GM13977 (cell line): ENCODE measurements around the gene FCGR3A.
"Not testable (repeated sequence)": the region's sequence is repeated elsewhere in the genome, so short reads cannot be mapped to it uniquely, and the experiment has no call there.

Source experiments
- DNase-seq: peaks from one replicate; pipeline ENCODE4 v3.0.0; 2012; ENCODE audit warnings: low spot score
- CTCF ChIP-seq: IDR thresholded peaks from 2 replicates; pipeline ENCODE4 v1.5.1; 2012; ENCODE audit warnings: mild to moderate bottlenecking, control low read depth; ENCODE audit not compliant: insufficient read depth; ENCODE audit errors: extremely low read depth, missing control alignments
- in situ Hi-C: fragments of 300-500 bp; cut with MboI; formaldehyde crosslinking; loops from one replicate; pipeline ENCODE4 v1.12.0; 2022; ENCODE audit warnings: low sequenced_read_pairs, low pct_unique_long_range_greater_than_20kb, mixed read lengths, inconsistent platforms; ENCODE audit not compliant: unreplicated experiment

The FCGR3A gene

GRCh38 chr1:161523817-161524741, 25.5 kb downstream of the FCGR3A start, which contains the start of gene HSPA6:
HSPA6 (plus strand) TSS chr1:161524540; CDS start chr1:161524659, 119 bp downstream.
- in situ Hi-C loops: not testable (repeated sequence)
- peak; percentile 76 for DNase-seq

- in situ Hi-C loops, DNase-seq: not testable (repeated sequence)
Measured at GRCh38 chr1:161523041-161523816, 26.4 kb downstream of the FCGR3A start.

- DNase-seq, in situ Hi-C loops: not testable (repeated sequence)
Measured at GRCh38 chr1:161513953-161514352, 35.7 kb downstream of the FCGR3A start.

GRCh38 chr1:161513448-161513780, 36.2 kb downstream of the FCGR3A start:
- DNase-seq, in situ Hi-C loops: not testable (repeated sequence)

GRCh38 chr1:161512636-161513447, 36.8 kb downstream of the FCGR3A start:
- DNase-seq, in situ Hi-C loops: not testable (repeated sequence)

DNA sequence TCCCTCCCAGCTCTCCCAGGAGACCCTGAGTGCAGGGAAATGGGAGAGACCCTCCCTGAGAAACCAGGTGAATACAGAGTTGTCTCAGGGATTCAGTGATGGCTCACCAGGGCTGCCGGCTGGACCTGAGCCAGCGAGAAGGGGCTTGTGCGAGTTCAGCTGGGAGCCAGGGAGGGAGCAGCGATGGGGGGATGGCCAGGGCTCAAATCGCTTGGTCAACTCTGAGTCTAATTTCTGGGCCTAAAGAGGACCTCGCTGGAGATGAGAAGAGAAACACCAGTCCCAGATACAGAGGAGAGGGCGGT, 37.9 kb downstream of the FCGR3A start:
- TF ChIP-seq CTCF: no peak
- in situ Hi-C loops: no loop called here
- no peak for DNase-seq

GRCh38 chr1:161511018-161511755, 38.4 kb downstream of the FCGR3A start:
- TF ChIP-seq CTCF: no peak
- DNase-seq: no peak
- in situ Hi-C loops: no loop called here

DNA sequence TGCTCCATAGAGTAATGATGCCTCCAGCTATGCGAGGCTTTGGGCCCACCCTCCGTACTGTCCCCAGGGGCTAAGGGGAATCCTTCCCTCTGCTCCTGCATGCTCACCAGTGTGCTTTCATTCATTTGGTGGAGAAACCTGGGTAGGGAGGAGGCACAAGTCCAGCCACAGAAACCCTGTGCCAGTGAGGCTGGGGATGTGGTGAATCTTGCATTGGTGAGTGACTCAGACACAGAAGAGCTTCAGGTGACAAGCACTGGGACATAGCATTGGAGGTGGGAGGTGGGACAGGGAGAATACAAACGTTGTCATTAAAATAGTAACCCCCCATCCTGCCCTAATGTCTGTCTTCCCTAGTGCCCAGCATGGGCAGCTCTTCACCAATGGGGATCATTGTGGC, 39.1 kb downstream of the FCGR3A start:
- TF ChIP-seq CTCF: no peak
- DNase-seq: no peak
- in situ Hi-C loops: no loop called here
